HepG2 (cell line): Measurements from ENCODE around the gene CBLC. TPM values are rescaled to one million over a fixed set of nuclear protein-coding genes. Genes with fewer than 3 reads are reported as not detected.

Experiments used
- ATAC-seq: fragments of 200-7000 bp; cut with Tn5 transposase; 3 replicates; pipeline ENCODE4 v1.9.1; 2020; ENCODE audit warnings: mild to moderate bottlenecking, moderate library complexity
- BruUV-seq: library from RNA; stranded (reverse); fragments of 400-500 nt; replicated peaks from 2 replicates; lab custom pipeline; 2021; lab: Mats Ljungman, UMichigan
- CTCF ChIA-PET: fragments of 300-600 bp; formaldehyde crosslinking; extraction: SDS; loops from one replicate; lab custom pipeline; 2021; ENCODE audit warnings: low total read pairs, inconsistent platforms, low intra/inter-chr PET ratio; lab: Yijun Ruan, JAX
- POLR2A ChIA-PET: fragments of 350-600 bp; sonication (Branson Sonifier 250); formaldehyde crosslinking; loops from one replicate; lab custom pipeline; 2020; ENCODE audit warnings: antibody characterized with exemption, inconsistent platforms; lab: Yijun Ruan, JAX
- DNase-seq: peaks from one replicate; pipeline ENCODE4 v3.0.0-alpha.2; 2015; ENCODE audit warnings: low spot score
- FAIRE-seq: peaks from 3 replicates; lab custom pipeline; 2011; peaks lifted over from hg19 to GRCh38; lab: Jason Lieb, UNC
- H2AFZ ChIP-seq: one replicate; pipeline ENCODE4 v1.6.1; 2011; ENCODE audit warnings: low read length, inconsistent platforms
- H3K27ac ChIP-seq: fragments of 300-600 bp; 3 replicates; pipeline ENCODE4 v1.8.0; 2011; ENCODE audit warnings: mixed run types, mild to moderate bottlenecking, mixed read lengths, low read length, inconsistent platforms; ENCODE audit not compliant: insufficient read depth; ENCODE audit errors: extremely low read length
- H3K27me3 ChIP-seq, 2 experiments: fragments of 200-600 bp in 1 of 2; 2 replicates in 1 of 2; 3 replicates in 1 of 2; pipeline versions ENCODE4 v1.6.0 to v1.8.0; 2011; ENCODE audit warnings: low read length in 2 of 2, mild to moderate bottlenecking in 2 of 2, moderate library complexity in 2 of 2, inconsistent platforms in 1 of 2; ENCODE audit not compliant: insufficient read depth in 2 of 2, control insufficient read depth in 1 of 2
- H3K36me3 ChIP-seq, 2 experiments: fragments of 200-600 bp in 1 of 2; replicated peaks in 1 of 2; 2 replicates in 1 of 2; 3 replicates in 1 of 2; pipeline versions ENCODE4 v1.5.1 to v1.8.0; 2011; ENCODE audit warnings: low read length in 2 of 2, inconsistent platforms in 1 of 2; ENCODE audit not compliant: insufficient read depth in 2 of 2, control insufficient read depth in 1 of 2
- H3K4me1 ChIP-seq: 2 replicates; pipeline ENCODE4 v1.5.1; 2012; ENCODE audit warnings: low read length, inconsistent platforms; ENCODE audit not compliant: insufficient read depth
- H3K4me2 ChIP-seq: 2 replicates; pipeline ENCODE4 v1.6.0; 2011; ENCODE audit warnings: low read depth, low read length, inconsistent platforms
- H3K4me3 ChIP-seq, 3 experiments: fragments of 200-600 bp in 1 of 3; sonication (generic), shearing (Covaris generic) in 1 of 3; replicated peaks in 1 of 3; 2 replicates each; pipeline ENCODE4 v1.5.1; 2011 to 2016; ENCODE audit warnings: low read length in 3 of 3, inconsistent platforms in 2 of 3, low read depth in 2 of 3, mild to moderate bottlenecking in 2 of 3, control low read depth in 1 of 3, mixed read lengths in 1 of 3; ENCODE audit not compliant: insufficient read depth in 1 of 3
- H3K79me2 ChIP-seq: one replicate; pipeline ENCODE4 v1.6.1; 2011; ENCODE audit warnings: low read length, inconsistent platforms; ENCODE audit not compliant: insufficient read depth
- H3K9ac ChIP-seq: 2 replicates; pipeline ENCODE4 v1.6.0; 2011; ENCODE audit warnings: mild to moderate bottlenecking, low read depth, low read length, inconsistent platforms; ENCODE audit not compliant: insufficient read depth
- H3K9me3 ChIP-seq: 2 replicates; pipeline ENCODE4 v1.5.1; 2012; ENCODE audit warnings: mild to moderate bottlenecking, low read length
- H4K20me1 ChIP-seq: 2 replicates; pipeline ENCODE4 v1.6.0; 2011; ENCODE audit warnings: inconsistent platforms, mild to moderate bottlenecking, low read length, moderate library complexity; ENCODE audit not compliant: insufficient read depth
- AGO2 ChIP-seq: fragments of 200-400 bp; formaldehyde crosslinking; optimal IDR thresholded peaks from 2 replicates; pipeline ENCODE3; 2017; ENCODE audit warnings: mild to moderate bottlenecking, low read depth, low read length, moderate library complexity
- ARID5B ChIP-seq: IDR thresholded peaks from 2 replicates; pipeline ENCODE4 v1.4.0; 2020; ENCODE audit warnings: mild to moderate bottlenecking, missing genetic modification reagents
- ELF3 ChIP-seq: IDR thresholded peaks from 2 replicates; pipeline ENCODE4 v1.6.1; 2016; ENCODE audit warnings: missing genetic modification reagents, missing compliant biosample characterization
- PATZ1 ChIP-seq: sonication (generic); formaldehyde crosslinking; IDR thresholded peaks from 2 replicates; pipeline ENCODE4 v1.4.0; 2020; ENCODE audit warnings: missing genetic modification reagents
- POLR2G ChIP-seq: fragments of 200-400 bp; formaldehyde crosslinking; IDR thresholded peaks from 2 replicates; pipeline ENCODE4 v1.6.1; 2018; ENCODE audit warnings: mild to moderate bottlenecking, low read depth, low read length, moderate library complexity
- RBM22 ChIP-seq: fragments of 200-400 bp; formaldehyde crosslinking; optimal IDR thresholded peaks from 2 replicates; pipeline ENCODE3; 2017; ENCODE audit warnings: mild to moderate bottlenecking, low read length, moderate library complexity
- SNAI1 ChIP-seq: sonication (generic); formaldehyde crosslinking; IDR thresholded peaks from 2 replicates; pipeline ENCODE4 v1.5.0; 2020; ENCODE audit warnings: mild to moderate bottlenecking, missing genetic modification reagents, borderline replicate concordance
- SYNCRIP ChIP-seq: fragments of 200-400 bp; formaldehyde crosslinking; IDR thresholded peaks from 2 replicates; pipeline ENCODE4 v1.6.1; 2018; ENCODE audit warnings: mild to moderate bottlenecking, low read depth, low read length; ENCODE audit not compliant: insufficient read depth
- XRCC5 ChIP-seq: fragments of 200-400 bp; formaldehyde crosslinking; optimal IDR thresholded peaks from 2 replicates; pipeline ENCODE3; 2017; ENCODE audit warnings: mild to moderate bottlenecking, low read length
- ZNF263 ChIP-seq: sonication (generic); formaldehyde crosslinking; IDR thresholded peaks from 2 replicates; pipeline ENCODE4 v1.4.0; 2020; ENCODE audit warnings: missing genetic modification reagents
- ZNF788 ChIP-seq: sonication (generic); formaldehyde crosslinking; IDR thresholded peaks from 2 replicates; pipeline ENCODE4 v1.5.0; 2020; ENCODE audit warnings: mild to moderate bottlenecking, missing genetic modification reagents, borderline replicate concordance
- WGBS: methylation state at CpG from one replicate; pipeline ENCODE4 v1.1.6; 2017; ENCODE audit warnings: low lambda C conversion rate; 5-methylcytosine and 5-hydroxymethylcytosine counted together
- in situ Hi-C: cut with HindIII; loops from 2 replicates; pipeline ENCODE4 v1.10.0; 2017; ENCODE audit warnings: low pct_unique_long_range_greater_than_20kb; ENCODE audit not compliant: extremely low pct_ligation_motif_present
- intact Hi-C: fragments of 100-400 bp; cut with micrococcal nuclease; formaldehyde crosslinking; loops from one replicate; pipeline ENCODE4 v1.10.0; 2022; ENCODE audit not compliant: unreplicated experiment
- polyA plus RNA-seq, 8 experiments: library from polyadenylated mRNA; depleted of rRNA in 3 of 8; stranded (reverse) in 7 of 8; unstranded in 1 of 8; fragments of >200 nt; fragmentation: Illumina TruSeq in 4 of 8; extraction: Trizol in 4 of 8; gene quantifications; 2 replicates each; pipeline versions ENCODE4 v1.2.1 to v1.2.3, GENCODE V29; 2011 to 2016; ENCODE audit warnings: low read depth in 4 of 8, missing spikeins in 1 of 8, mixed read lengths in 1 of 8; ENCODE audit not compliant: insufficient read depth in 1 of 8
- total RNA-seq, 5 experiments: library from RNA; depleted of rRNA; stranded (reverse); fragments of >200 nt; fragmentation: Illumina TruSeq; extraction: Trizol; gene quantifications; 2 replicates each; pipeline ENCODE4 v1.2.3, GENCODE V29; 2016; ENCODE audit warnings: low read depth in 1 of 5

CBLC gene
- total and polyA plus RNA-seq, 2 of the 13 experiments (the other 11 are each of a cell fraction or from before 2014, with no cell fraction given): 1.8 to 2.6 TPM

- DNase-seq (no peak), ATAC-seq (no peak), FAIRE-seq (no peak)
- no peaks in the 10 kb centered on the region for H3K9me3 ChIP-seq
- CTCF ChIA-PET: no interaction called here
- H4K20me1 ChIP-seq: no peaks in the 10 kb centered on the region
- TF ChIP-seq SYNCRIP: no peak
- TF ChIP-seq ZNF263 (CRISPR knock-in tag): peak; percentile 50; the same call in 1 of the 2 replicates
- peak; percentile 44; the same call in 1 of the 2 replicates for TF ChIP-seq POLR2G
- peak; percentile 79 for TF ChIP-seq RBM22
- TF ChIP-seq AGO2: peak; percentile 32
- 88% methylated on average over 11 of the region's 11 CpGs for WGBS
- no peak overlapping the region for H3K4me3 ChIP-seq
- peaks cover 3 to 4% of the 10 kb centered on the region in 2 experiments; a peak in 2 of 5 replicates for H3K36me3 ChIP-seq
- no peak overlapping the region for H3K9ac ChIP-seq
- no peak overlapping the region for H2AFZ ChIP-seq
- no TSS peak for BruUV-seq
- H3K4me1 ChIP-seq: peaks cover 46% of the 10 kb centered on the region
- H3K4me2 ChIP-seq: no peak overlapping the region
- intact Hi-C loops: no loop called here
- H3K27ac ChIP-seq: no peak overlapping the region
- no peaks in the 10 kb centered on the region for H3K79me2 ChIP-seq
- in situ Hi-C loops: no loop called here
- POLR2A ChIA-PET: interaction anchor here (1.0 to 8.3 kb wide), 3 partner anchors 10 to 25 kb away, joined by 3 to 67 read pairs (median 18); partner anchors contain the start of gene BCAM
- H3K27me3 ChIP-seq: no peaks in the 10 kb centered on the region
Measured at GRCh38 chr19:44822177-44822576, 44.5 kb downstream of the CBLC start.

- FAIRE-seq: no peak
- in situ Hi-C loops: no loop called here
- 27% methylated on average over 8 of the region's 10 CpGs for WGBS
- BruUV-seq: no TSS peak
- Histone ChIP-seq H3K9me3 (no peaks in the 10 kb centered on the region), H3K79me2 (no peaks in the 10 kb centered on the region), H3K27me3 (no peaks in the 10 kb centered on the region), H3K27ac (peak overlapping the region; percentile 14), H3K4me3 (peak overlapping the region in 1 of 3 experiments; percentile 36; a peak in 2 of 6 replicates), H3K4me2 (peak overlapping the region; percentile 64), H3K9ac (no peak overlapping the region), H3K4me1 (peaks cover 40% of the 10 kb centered on the region), H3K36me3 (peaks cover 3 to 4% of the 10 kb centered on the region in 2 experiments; a peak in 2 of 5 replicates), H2AFZ (no peak overlapping the region), H4K20me1 (no peaks in the 10 kb centered on the region)
- DNase-seq: no peak
- POLR2A ChIA-PET: interaction anchor here (1.0 to 8.3 kb wide), 5 partner anchors 11 to 26 kb away, joined by 3 to 67 read pairs (median 5); partner anchors contain the start of genes BCAM and NECTIN2
- CTCF ChIA-PET: no interaction called here
- peak; percentile 68 for ATAC-seq
- intact Hi-C loops: loop anchor here (1.0 kb wide), 1 partner anchor 11 kb away; no protein-coding TSS in a partner anchor
- TF ChIP-seq XRCC5 (no peak), PATZ1 (CRISPR knock-in tag) (peak; percentile 54; the same call in 1 of the 2 replicates), ZNF788 (peak; percentile 27; the same call in 1 of the 2 replicates), ELF3 (CRISPR knock-in tag) (no peak), SNAI1 (no peak), ARID5B (CRISPR knock-in tag) (0 out of 2 replicates have a peak, but pooled peaks have one; percentile 38)
Measured at GRCh38 chr19:44822670-44823372, 45.1 kb downstream of the CBLC start.
